K562 (cell line): ENCODE measurements around the gene PARD3. TPM values are rescaled to one million over a fixed set of nuclear protein-coding genes. Genes with fewer than 3 reads are reported as not detected.

Experiments used
- DPF2 ChIP-seq: fragments of 450-650 bp; IDR thresholded peaks from 2 replicates; pipeline ENCODE4 v1.6.1; 2016
- HDAC1 ChIP-seq, 2 experiments: fragments of 450-650 bp; IDR thresholded peaks; 2 replicates each; pipeline ENCODE4 v1.6.1; 2016 to 2017; ENCODE audit warnings: inconsistent platforms in 1 of 2, mild to moderate bottlenecking in 1 of 2, moderate library complexity in 1 of 2
- NR2F6 ChIP-seq: fragments of 450-650 bp; formaldehyde crosslinking; IDR thresholded peaks from 2 replicates; pipeline ENCODE4 v1.4.0; 2020; ENCODE audit warnings: mild to moderate bottlenecking
- SMARCA4 ChIP-seq: fragments of 450-650 bp; IDR thresholded peaks from 2 replicates; pipeline ENCODE4 v1.6.1; 2016
- polyA plus RNA-seq, 8 experiments: library from polyadenylated mRNA; depleted of rRNA in 4 of 8; stranded (reverse) in 5 of 8; unstranded in 3 of 8; fragments of >200 nt; fragmentation: Nextera tagmentation in 2 of 8; fragmentation: Illumina TruSeq in 1 of 8; extraction: Ambion mirVana in 2 of 8; extraction: Trizol in 1 of 8; gene quantifications; 2 replicates each; pipeline versions ENCODE4 v1.2.1 to v1.2.3, GENCODE V29; 2011 to 2014; ENCODE audit warnings: inconsistent platforms in 1 of 8, missing spikeins in 1 of 8
- total RNA-seq, 7 experiments: library from RNA; depleted of rRNA in 6 of 7; stranded (reverse); fragments of >200 nt in 6 of 7; fragmentation: Illumina TruSeq in 2 of 7; extraction: Trizol in 2 of 7; gene quantifications; 2 replicates each; pipeline versions ENCODE4 v1.2.1 to v1.2.3, GENCODE V29; 2011 to 2021; ENCODE audit warnings: low replicate concordance in 1 of 7
- TF ChIP-seq, protein P1 (sequence below): sonication (generic); formaldehyde crosslinking; IDR thresholded peaks from 2 replicates; pipeline ENCODE4 v1.8.0; 2023; ENCODE audit warnings: missing genetic modification reagents, mild to moderate bottlenecking, borderline replicate concordance
- TF ChIP-seq, protein P2 (sequence below), 3 experiments: IDR thresholded peaks in 2 of 3; conservative IDR thresholded peaks in 1 of 3; 2 replicates each; pipeline ENCODE4 v1.5.1; 2011 to 2012; ENCODE audit warnings: low read length in 3 of 3, mild to moderate bottlenecking in 3 of 3, control low read depth in 2 of 3, improper control_type of control experiment in 1 of 3, inconsistent platforms in 1 of 3, low read depth in 1 of 3, mixed read lengths in 1 of 3, moderate library complexity in 1 of 3; ENCODE audit not compliant: insufficient read depth in 2 of 3
- TF ChIP-seq, protein P3 (sequence below): IDR thresholded peaks from 2 replicates; pipeline ENCODE4 v1.6.1; 2011; ENCODE audit not compliant: insufficient read length; ENCODE audit errors: extremely low read depth
- TF ChIP-seq, protein P4 (sequence below), 3 experiments: fragments of 200-800 bp in 1 of 3; sonication (Bioruptor generic) in 1 of 3; sonication (generic) in 1 of 3; formaldehyde crosslinking in 1 of 3; IDR thresholded peaks; 2 replicates each; pipeline versions ENCODE4 v1.6.1 to v1.8.0; 2016 to 2022; ENCODE audit warnings: mild to moderate bottlenecking in 2 of 3, missing compliant biosample characterization in 2 of 3, missing genetic modification characterization in 2 of 3, missing genetic modification reagents in 1 of 3
- TF ChIP-seq, protein P5 (sequence below), 2 experiments: fragments of 450-650 bp in 1 of 2; sonication (generic) in 1 of 2; formaldehyde crosslinking in 1 of 2; IDR thresholded peaks in 1 of 2; conservative IDR thresholded peaks in 1 of 2; 2 replicates each; pipeline versions ENCODE4 v1.6.1 to v1.8.1; 2016 to 2023; ENCODE audit warnings: mild to moderate bottlenecking in 2 of 2, moderate library complexity in 2 of 2, inconsistent platforms in 1 of 2, missing genetic modification reagents in 1 of 2

The PARD3 gene
- total and polyA plus RNA-seq, 9 of the 15 experiments (the other 6 are each of a cell fraction or from before 2014, with no cell fraction given): 2.7 to 11.7 (median 7.7) TPM

DNA sequence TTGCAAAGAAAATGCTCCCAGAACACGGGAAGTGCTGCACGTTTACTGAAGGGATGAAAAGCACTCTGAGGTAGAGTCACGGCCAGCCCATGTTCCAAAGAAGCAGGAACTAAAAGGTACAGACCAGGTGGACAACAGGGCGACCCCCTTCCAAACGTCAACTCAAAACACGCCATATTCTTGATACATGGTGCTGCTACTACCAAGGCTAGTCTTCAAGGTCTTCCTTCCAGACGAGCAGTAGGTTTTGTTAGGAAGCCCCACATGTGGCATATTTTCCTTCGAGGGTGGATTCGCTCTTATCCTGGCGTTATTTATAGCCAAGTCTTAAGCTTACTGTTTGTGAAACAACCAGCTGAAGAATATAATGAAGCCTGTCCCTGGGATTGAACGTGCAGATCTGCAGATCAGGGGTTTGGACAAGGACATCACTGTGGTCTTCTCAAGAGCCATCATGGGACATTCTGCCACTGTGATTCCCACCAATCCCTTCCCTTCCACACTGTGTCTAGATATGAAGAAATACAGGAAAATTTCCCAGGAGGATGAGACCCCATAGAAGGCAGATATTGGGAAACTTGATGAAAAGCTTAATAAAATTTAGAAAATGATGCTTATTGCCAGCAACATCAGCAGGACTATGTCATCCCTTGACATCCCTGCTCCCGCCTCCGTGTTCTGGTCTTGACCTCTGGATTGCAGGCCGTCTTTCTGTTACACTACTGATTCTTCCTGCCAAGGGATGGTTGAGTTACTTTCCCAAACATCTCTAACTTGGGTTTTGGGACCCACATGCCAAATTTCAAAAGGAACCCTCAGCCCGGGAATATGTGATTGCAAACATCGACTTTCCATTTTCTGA, 734.4 kb downstream of the PARD3 start (continued):
- TF ChIP-seq, protein P1, sequence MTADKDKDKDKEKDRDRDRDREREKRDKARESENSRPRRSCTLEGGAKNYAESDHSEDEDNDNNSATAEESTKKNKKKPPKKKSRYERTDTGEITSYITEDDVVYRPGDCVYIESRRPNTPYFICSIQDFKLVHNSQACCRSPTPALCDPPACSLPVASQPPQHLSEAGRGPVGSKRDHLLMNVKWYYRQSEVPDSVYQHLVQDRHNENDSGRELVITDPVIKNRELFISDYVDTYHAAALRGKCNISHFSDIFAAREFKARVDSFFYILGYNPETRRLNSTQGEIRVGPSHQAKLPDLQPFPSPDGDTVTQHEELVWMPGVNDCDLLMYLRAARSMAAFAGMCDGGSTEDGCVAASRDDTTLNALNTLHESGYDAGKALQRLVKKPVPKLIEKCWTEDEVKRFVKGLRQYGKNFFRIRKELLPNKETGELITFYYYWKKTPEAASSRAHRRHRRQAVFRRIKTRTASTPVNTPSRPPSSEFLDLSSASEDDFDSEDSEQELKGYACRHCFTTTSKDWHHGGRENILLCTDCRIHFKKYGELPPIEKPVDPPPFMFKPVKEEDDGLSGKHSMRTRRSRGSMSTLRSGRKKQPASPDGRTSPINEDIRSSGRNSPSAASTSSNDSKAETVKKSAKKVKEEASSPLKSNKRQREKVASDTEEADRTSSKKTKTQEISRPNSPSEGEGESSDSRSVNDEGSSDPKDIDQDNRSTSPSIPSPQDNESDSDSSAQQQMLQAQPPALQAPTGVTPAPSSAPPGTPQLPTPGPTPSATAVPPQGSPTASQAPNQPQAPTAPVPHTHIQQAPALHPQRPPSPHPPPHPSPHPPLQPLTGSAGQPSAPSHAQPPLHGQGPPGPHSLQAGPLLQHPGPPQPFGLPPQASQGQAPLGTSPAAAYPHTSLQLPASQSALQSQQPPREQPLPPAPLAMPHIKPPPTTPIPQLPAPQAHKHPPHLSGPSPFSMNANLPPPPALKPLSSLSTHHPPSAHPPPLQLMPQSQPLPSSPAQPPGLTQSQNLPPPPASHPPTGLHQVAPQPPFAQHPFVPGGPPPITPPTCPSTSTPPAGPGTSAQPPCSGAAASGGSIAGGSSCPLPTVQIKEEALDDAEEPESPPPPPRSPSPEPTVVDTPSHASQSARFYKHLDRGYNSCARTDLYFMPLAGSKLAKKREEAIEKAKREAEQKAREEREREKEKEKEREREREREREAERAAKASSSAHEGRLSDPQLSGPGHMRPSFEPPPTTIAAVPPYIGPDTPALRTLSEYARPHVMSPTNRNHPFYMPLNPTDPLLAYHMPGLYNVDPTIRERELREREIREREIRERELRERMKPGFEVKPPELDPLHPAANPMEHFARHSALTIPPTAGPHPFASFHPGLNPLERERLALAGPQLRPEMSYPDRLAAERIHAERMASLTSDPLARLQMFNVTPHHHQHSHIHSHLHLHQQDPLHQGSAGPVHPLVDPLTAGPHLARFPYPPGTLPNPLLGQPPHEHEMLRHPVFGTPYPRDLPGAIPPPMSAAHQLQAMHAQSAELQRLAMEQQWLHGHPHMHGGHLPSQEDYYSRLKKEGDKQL: no peak
- TF ChIP-seq, protein P2, sequence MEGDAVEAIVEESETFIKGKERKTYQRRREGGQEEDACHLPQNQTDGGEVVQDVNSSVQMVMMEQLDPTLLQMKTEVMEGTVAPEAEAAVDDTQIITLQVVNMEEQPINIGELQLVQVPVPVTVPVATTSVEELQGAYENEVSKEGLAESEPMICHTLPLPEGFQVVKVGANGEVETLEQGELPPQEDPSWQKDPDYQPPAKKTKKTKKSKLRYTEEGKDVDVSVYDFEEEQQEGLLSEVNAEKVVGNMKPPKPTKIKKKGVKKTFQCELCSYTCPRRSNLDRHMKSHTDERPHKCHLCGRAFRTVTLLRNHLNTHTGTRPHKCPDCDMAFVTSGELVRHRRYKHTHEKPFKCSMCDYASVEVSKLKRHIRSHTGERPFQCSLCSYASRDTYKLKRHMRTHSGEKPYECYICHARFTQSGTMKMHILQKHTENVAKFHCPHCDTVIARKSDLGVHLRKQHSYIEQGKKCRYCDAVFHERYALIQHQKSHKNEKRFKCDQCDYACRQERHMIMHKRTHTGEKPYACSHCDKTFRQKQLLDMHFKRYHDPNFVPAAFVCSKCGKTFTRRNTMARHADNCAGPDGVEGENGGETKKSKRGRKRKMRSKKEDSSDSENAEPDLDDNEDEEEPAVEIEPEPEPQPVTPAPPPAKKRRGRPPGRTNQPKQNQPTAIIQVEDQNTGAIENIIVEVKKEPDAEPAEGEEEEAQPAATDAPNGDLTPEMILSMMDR (IDR thresholded peaks at IDR 0.05 in 2 of 3, conservative IDR thresholded peaks at IDR 0.05 in 1 of 3; ENCODE audit: insufficient read depth in 2 of 3, low read depth in 1 of 3, low read length in 3 of 3): no peak
- TF ChIP-seq HDAC1 (IDR thresholded peaks at IDR 0.05) (no peak), NR2F6 (CRISPR knock-in tag) (no peak), DPF2 (no peak), SMARCA4 (no peak)
- TF ChIP-seq, protein P3, sequence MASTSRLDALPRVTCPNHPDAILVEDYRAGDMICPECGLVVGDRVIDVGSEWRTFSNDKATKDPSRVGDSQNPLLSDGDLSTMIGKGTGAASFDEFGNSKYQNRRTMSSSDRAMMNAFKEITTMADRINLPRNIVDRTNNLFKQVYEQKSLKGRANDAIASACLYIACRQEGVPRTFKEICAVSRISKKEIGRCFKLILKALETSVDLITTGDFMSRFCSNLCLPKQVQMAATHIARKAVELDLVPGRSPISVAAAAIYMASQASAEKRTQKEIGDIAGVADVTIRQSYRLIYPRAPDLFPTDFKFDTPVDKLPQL: no peak
- TF ChIP-seq, protein P4, sequence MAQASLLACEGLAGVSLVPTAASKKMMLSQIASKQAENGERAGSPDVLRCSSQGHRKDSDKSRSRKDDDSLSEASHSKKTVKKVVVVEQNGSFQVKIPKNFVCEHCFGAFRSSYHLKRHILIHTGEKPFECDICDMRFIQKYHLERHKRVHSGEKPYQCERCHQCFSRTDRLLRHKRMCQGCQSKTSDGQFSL (CRISPR knock-in tag; IDR thresholded peaks at IDR 0.05): no peak
- TF ChIP-seq, protein P4 (tag; IDR thresholded peaks at IDR 0.05): no peak
- TF ChIP-seq, protein P5, sequence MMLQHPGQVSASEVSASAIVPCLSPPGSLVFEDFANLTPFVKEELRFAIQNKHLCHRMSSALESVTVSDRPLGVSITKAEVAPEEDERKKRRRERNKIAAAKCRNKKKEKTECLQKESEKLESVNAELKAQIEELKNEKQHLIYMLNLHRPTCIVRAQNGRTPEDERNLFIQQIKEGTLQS (IDR thresholded peaks at IDR 0.05): no peak
- TF ChIP-seq, protein P5 (CRISPR knock-in tag; conservative IDR thresholded peaks at IDR 0.05): no peak
